Measurements from ENCODE around the gene PRR16.

PRR16 gene

DNA sequence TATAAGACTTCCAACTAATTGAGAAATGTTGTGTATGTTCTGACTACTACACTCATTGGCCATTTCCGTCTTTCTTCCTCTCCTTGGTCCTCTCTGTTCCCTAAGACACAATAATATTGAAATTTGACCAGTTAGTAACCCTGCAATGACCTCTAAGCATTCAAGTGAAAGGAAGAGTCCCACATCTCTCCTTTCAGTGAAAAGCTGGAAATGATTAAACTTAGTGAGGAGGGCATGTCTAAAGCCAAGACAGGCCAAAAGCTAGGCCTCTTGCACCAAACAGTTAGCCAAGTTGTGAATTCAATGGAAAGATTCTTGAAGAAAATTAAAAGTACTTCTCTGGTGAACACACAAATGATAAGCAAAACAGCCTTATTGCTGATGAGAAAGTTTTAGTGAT is 122.5 kb downstream of the PRR16 start:
- Histone ChIP-seq H3K27ac (replicated peaks) (no peak overlapping the region), H3K4me3 (replicated peaks; ENCODE audit: insufficient read depth, low read length) (no peak overlapping the region), H3K27me3 (ENCODE audit: insufficient read depth, poor library complexity, severe bottlenecking) (no peaks in the 10 kb centered on the region)
- TF ChIP-seq, protein P1, sequence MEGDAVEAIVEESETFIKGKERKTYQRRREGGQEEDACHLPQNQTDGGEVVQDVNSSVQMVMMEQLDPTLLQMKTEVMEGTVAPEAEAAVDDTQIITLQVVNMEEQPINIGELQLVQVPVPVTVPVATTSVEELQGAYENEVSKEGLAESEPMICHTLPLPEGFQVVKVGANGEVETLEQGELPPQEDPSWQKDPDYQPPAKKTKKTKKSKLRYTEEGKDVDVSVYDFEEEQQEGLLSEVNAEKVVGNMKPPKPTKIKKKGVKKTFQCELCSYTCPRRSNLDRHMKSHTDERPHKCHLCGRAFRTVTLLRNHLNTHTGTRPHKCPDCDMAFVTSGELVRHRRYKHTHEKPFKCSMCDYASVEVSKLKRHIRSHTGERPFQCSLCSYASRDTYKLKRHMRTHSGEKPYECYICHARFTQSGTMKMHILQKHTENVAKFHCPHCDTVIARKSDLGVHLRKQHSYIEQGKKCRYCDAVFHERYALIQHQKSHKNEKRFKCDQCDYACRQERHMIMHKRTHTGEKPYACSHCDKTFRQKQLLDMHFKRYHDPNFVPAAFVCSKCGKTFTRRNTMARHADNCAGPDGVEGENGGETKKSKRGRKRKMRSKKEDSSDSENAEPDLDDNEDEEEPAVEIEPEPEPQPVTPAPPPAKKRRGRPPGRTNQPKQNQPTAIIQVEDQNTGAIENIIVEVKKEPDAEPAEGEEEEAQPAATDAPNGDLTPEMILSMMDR (IDR thresholded peaks at IDR 0.05; ENCODE audit: insufficient read depth, low read length), result no peak
- TF ChIP-seq POLR2AphosphoS5 (IDR thresholded peaks at IDR 0.05; ENCODE audit: low read depth) (no peak), SPI1 (IDR thresholded peaks at IDR 0.05; ENCODE audit: borderline replicate concordance, low read depth) (no peak), GABPA (IDR thresholded peaks at IDR 0.05; ENCODE audit: low read depth) (no peak)
- TF ChIP-seq, protein P2, sequence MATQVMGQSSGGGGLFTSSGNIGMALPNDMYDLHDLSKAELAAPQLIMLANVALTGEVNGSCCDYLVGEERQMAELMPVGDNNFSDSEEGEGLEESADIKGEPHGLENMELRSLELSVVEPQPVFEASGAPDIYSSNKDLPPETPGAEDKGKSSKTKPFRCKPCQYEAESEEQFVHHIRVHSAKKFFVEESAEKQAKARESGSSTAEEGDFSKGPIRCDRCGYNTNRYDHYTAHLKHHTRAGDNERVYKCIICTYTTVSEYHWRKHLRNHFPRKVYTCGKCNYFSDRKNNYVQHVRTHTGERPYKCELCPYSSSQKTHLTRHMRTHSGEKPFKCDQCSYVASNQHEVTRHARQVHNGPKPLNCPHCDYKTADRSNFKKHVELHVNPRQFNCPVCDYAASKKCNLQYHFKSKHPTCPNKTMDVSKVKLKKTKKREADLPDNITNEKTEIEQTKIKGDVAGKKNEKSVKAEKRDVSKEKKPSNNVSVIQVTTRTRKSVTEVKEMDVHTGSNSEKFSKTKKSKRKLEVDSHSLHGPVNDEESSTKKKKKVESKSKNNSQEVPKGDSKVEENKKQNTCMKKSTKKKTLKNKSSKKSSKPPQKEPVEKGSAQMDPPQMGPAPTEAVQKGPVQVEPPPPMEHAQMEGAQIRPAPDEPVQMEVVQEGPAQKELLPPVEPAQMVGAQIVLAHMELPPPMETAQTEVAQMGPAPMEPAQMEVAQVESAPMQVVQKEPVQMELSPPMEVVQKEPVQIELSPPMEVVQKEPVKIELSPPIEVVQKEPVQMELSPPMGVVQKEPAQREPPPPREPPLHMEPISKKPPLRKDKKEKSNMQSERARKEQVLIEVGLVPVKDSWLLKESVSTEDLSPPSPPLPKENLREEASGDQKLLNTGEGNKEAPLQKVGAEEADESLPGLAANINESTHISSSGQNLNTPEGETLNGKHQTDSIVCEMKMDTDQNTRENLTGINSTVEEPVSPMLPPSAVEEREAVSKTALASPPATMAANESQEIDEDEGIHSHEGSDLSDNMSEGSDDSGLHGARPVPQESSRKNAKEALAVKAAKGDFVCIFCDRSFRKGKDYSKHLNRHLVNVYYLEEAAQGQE (IDR thresholded peaks at IDR 0.05; ENCODE audit: insufficient replicate concordance, low read depth), result no peak
- no peak for DNase-seq (ENCODE audit: low read depth in 1 of 2, low spot score in 1 of 2)

- no peak for DNase-seq (ENCODE audit: low read depth in 1 of 2, low spot score in 1 of 2)
- TF ChIP-seq, protein P2 (IDR thresholded peaks at IDR 0.05; ENCODE audit: insufficient replicate concordance, low read depth), result no peak
- TF ChIP-seq SPI1 (IDR thresholded peaks at IDR 0.05; ENCODE audit: borderline replicate concordance, low read depth) (no peak), POLR2AphosphoS5 (IDR thresholded peaks at IDR 0.05; ENCODE audit: low read depth) (no peak)
- H3K27ac ChIP-seq (replicated peaks), result no peak overlapping the region
- no peak overlapping the region for H3K4me3 ChIP-seq (replicated peaks; ENCODE audit: insufficient read depth, low read length)
- H3K27me3 ChIP-seq (ENCODE audit: insufficient read depth, poor library complexity, severe bottlenecking), result no peaks in the 10 kb centered on the region
Measured at GRCh38 chr5:120591911-120592310, 127.8 kb downstream of the PRR16 start.

- DNase-seq (ENCODE audit: low read depth in 1 of 2, low spot score in 1 of 2), result no peak
- no peaks in the 10 kb centered on the region for H3K27me3 ChIP-seq (ENCODE audit: insufficient read depth, poor library complexity, severe bottlenecking)
- TF ChIP-seq, protein P2 (IDR thresholded peaks at IDR 0.05; ENCODE audit: insufficient replicate concordance, low read depth), result no peak
- TF ChIP-seq, protein P1 (IDR thresholded peaks at IDR 0.05; ENCODE audit: insufficient read depth, low read length), result no peak
- TF ChIP-seq POLR2AphosphoS5 (IDR thresholded peaks at IDR 0.05; ENCODE audit: low read depth), result no peak
- no peak for TF ChIP-seq SPI1 (IDR thresholded peaks at IDR 0.05; ENCODE audit: borderline replicate concordance, low read depth)
- no peak for TF ChIP-seq GABPA (IDR thresholded peaks at IDR 0.05; ENCODE audit: low read depth)
- no peak overlapping the region for H3K27ac ChIP-seq (replicated peaks)
- no peak overlapping the region for H3K4me3 ChIP-seq (replicated peaks; ENCODE audit: insufficient read depth, low read length)
Measured at GRCh38 chr5:120599576-120599975, 135.5 kb downstream of the PRR16 start.
